ENCODE measurements around the gene RRP1B.
"Not testable (repeated sequence)": the region's sequence is repeated elsewhere in the genome, so short reads cannot be mapped to it uniquely, and the experiment has no call there.

- not testable (repeated sequence) for TF ChIP-seq EZH2 (IDR thresholded peaks at IDR 0.05; ENCODE audit: insufficient read depth, poor library complexity, severe bottlenecking); EZH2phosphoT487 (IDR thresholded peaks at IDR 0.05; ENCODE audit: insufficient read depth, low read depth)
These were observed 42.5 kb upstream of the RRP1B start for GRCh38 chr21:43616861-43617260.
